ENCODE data around the gene RFX5. TPM values are rescaled to one million over a fixed set of nuclear protein-coding genes. Genes with fewer than 3 reads are reported as not detected.

The RFX5 gene
- total RNA-seq, 1 experiment from 2014 or later, result 43.6 TPM

GRCh38 chr1:151325231-151325630 is 21.8 kb downstream of the RFX5 start:
- DNase-seq (ENCODE audit: low read depth), result no peak

- no peak for DNase-seq (ENCODE audit: low read depth)
Observed at GRCh38 chr1:151324390-151324930, 22.6 kb downstream of the RFX5 start.

- DNase-seq (ENCODE audit: low read depth), result no peak
Observed at GRCh38 chr1:151318975-151319374, 28.1 kb downstream of the RFX5 start.

GRCh38 chr1:151315565-151316235 is 31.4 kb downstream of the RFX5 start:
- no peak for DNase-seq (ENCODE audit: low read depth)

- DNase-seq (ENCODE audit: low read depth), result peak; percentile 94
Observed at GRCh38 chr1:151314137-151314875, 32.7 kb downstream of the RFX5 start.

- DNase-seq (ENCODE audit: low read depth), result peak; percentile 22
Observed at GRCh38 chr1:151313501-151313900, 33.6 kb downstream of the RFX5 start.

- DNase-seq (ENCODE audit: low read depth), result no peak
Observed at GRCh38 chr1:151312826-151313225, 34.2 kb downstream of the RFX5 start.

GRCh38 chr1:151312411-151312810 is 34.6 kb downstream of the RFX5 start:
- no peak for DNase-seq (ENCODE audit: low read depth)

GRCh38 chr1:151311589-151312331 is 35.3 kb downstream of the RFX5 start:
- peak; percentile 99 for DNase-seq (ENCODE audit: low read depth)

GRCh38 chr1:151311011-151311410 is 36.0 kb downstream of the RFX5 start:
- no peak for DNase-seq (ENCODE audit: low read depth)

- DNase-seq (ENCODE audit: low read depth), result peak; percentile 51
Observed at GRCh38 chr1:151309811-151310323, 37.2 kb downstream of the RFX5 start.

GRCh38 chr1:151294742-151295462 is 52.1 kb downstream of the RFX5 start:
- no peak for DNase-seq (ENCODE audit: low read depth)

- DNase-seq (ENCODE audit: low read depth), result no peak
Observed at GRCh38 chr1:151293093-151293492, 54.0 kb downstream of the RFX5 start.

GRCh38 chr1:151292207-151293030 is 54.6 kb downstream of the RFX5 start:
- DNase-seq (ENCODE audit: low read depth), result no peak

GRCh38 chr1:151290709-151291303 is 56.2 kb downstream of the RFX5 start:
- no peak for DNase-seq (ENCODE audit: low read depth)

Other genes with a start within 250 kb of the RFX5 start
- 0.48 and 0.78 TPM in 2 replicates for gene SEMA6C, start 200.6 kb downstream of the RFX5 start, total RNA-seq (2014; rRNA removed; shearing (Covaris generic))
- not detected in 2 replicates for gene TNFAIP8L2, start 190.6 kb downstream of the RFX5 start, total RNA-seq (2014; rRNA removed; shearing (Covaris generic))
- 7.4 and 8.2 TPM in 2 replicates for gene LYSMD1, start 181.3 kb downstream of the RFX5 start, total RNA-seq (2014; rRNA removed; shearing (Covaris generic))
- gene SCNM1, start 181.1 kb downstream of the RFX5 start, total RNA-seq (2014; rRNA removed; shearing (Covaris generic)), result 47.4 and 58.5 TPM in 2 replicates
- 0.36 TPM in 1 of 2 replicates, not detected in the other for gene TMOD4, start 171.3 kb downstream of the RFX5 start, total RNA-seq (2014; rRNA removed; shearing (Covaris generic))
- 54.0 and 63.8 TPM in 2 replicates for gene VPS72, start 157.1 kb downstream of the RFX5 start, total RNA-seq (2014; rRNA removed; shearing (Covaris generic))
- 27.4 and 39.5 TPM in 2 replicates for gene PIP5K1A, start 148.7 kb downstream of the RFX5 start, total RNA-seq (2014; rRNA removed; shearing (Covaris generic))
- gene PSMD4, start 92.5 kb downstream of the RFX5 start, total RNA-seq (2014; rRNA removed; shearing (Covaris generic)), result 186 and 201 TPM in 2 replicates
- 6.7 and 10.9 TPM in 2 replicates for gene ZNF687, start 65.0 kb downstream of the RFX5 start, total RNA-seq (2014; rRNA removed; shearing (Covaris generic))
- gene PI4KB, start 19.8 kb downstream of the RFX5 start, total RNA-seq (2014; rRNA removed; shearing (Covaris generic)), result 26.4 and 28.4 TPM in 2 replicates
- 5.1 and 5.2 TPM in 2 replicates for gene SELENBP1, start 25.5 kb upstream of the RFX5 start, total RNA-seq (2014; rRNA removed; shearing (Covaris generic))
- 469 and 498 TPM in 2 replicates for gene PSMB4, start 52.3 kb upstream of the RFX5 start, total RNA-seq (2014; rRNA removed; shearing (Covaris generic))
- gene POGZ, start 112.2 kb upstream of the RFX5 start, total RNA-seq (2014; rRNA removed; shearing (Covaris generic)), result 9.5 and 13.5 TPM in 2 replicates
- under 0.01 and 0.10 TPM in 2 replicates for gene CGN, start 164.1 kb upstream of the RFX5 start, total RNA-seq (2014; rRNA removed; shearing (Covaris generic))
- 2.3 and 3.8 TPM in 2 replicates for gene TUFT1, start 193.1 kb upstream of the RFX5 start, total RNA-seq (2014; rRNA removed; shearing (Covaris generic))